Activated T-cell treated with anti-CD3 and anti-CD28 coated beads for 4 hours (primary cell): ENCODE data around the gene CLEC4G.
"Not testable (repeated sequence)": the region's sequence is repeated elsewhere in the genome, so short reads cannot be mapped to it uniquely, and the experiment has no call there.

Experiments
- DNase-seq: peaks from one replicate; pipeline ENCODE4 v3.0.0-alpha.2; 2020

Gene CLEC4G

DNA sequence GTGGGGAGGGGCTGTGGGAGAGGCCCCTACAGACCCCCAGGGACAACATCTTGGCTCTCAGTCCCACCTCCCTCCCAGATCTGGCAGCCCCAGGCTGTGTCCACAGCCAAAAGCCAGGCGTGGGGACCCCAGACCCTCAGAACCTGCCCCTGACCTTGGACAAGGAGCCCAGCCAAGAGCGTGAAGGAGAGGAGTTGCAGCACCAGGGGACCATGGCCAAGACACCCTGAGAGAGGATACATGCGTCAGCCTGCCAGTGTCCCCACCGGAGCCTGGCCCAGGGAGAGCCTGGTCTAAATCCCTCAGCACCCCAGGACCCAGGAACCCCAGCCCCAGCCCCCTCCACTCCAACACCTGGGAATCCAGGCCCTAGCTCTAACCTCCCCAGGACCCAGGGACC lies 14.4 kb upstream of the CLEC4G start:
- DNase-seq: not testable (repeated sequence)

DNA sequence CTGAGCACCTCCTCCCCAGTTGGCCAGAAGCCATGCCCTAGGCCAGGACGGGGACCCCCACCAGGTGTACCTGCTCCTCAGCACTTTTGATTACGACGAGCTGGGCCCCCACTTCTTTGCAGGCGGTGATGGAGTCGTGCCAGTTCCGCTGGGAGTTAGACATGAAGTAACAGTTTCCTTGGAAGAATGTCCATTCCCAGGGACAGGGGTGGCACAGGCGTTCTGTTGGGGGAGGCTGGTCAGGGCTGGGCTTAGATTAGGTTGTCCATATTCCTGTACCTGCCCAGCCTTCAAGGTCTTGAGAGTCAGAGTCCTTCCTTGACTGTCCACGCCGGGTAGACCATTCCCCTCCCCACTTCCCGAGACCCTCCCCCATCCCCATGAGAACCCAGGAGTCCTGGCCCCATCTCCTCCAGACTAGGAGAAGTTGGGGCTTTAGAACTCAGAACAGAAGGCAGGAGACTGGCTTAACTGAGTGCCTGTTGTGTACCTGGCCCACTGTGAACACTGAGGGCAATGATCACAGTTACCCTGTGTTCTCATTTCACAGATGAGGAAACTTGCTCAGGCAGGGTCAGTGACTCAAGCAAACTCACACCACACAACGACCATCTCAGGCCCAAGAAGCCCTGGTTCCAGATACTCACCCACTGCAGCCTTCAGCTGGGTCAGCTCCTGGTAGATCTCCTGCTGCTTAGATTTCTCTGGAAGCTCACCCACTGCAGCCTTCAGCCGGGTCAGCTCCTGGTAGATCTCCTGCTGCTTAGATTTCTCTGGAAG lies 13.2 kb upstream of the CLEC4G start:
- DNase-seq: no peak

DNA sequence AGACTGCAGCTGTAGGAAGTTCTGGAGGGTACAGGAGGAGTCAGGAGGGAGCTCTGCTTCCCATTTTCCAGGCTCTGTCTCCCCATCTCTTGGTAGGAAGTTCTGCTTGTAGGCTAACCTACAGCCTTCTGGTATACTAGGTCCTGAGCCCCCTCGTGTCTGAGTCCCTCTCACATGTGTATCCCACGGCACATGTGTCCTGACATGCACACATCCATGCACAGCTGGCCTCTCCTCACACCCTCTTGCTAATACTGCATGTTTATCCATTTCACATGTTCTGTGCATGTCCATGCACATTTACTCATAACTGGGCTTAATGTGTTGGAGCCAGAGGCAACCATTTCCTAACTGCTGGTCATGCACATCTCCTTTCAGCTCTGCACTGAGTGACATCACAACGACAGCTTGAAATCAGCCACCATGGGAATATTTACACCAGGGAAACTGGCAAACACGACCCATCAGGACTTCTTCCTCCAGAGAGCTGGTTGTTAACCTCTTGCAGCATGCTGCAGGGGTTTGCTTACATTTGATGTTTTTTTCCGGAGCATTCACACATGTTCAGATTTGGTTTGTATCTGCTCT lies 12.4 kb upstream of the CLEC4G start:
- no peak for DNase-seq

DNA sequence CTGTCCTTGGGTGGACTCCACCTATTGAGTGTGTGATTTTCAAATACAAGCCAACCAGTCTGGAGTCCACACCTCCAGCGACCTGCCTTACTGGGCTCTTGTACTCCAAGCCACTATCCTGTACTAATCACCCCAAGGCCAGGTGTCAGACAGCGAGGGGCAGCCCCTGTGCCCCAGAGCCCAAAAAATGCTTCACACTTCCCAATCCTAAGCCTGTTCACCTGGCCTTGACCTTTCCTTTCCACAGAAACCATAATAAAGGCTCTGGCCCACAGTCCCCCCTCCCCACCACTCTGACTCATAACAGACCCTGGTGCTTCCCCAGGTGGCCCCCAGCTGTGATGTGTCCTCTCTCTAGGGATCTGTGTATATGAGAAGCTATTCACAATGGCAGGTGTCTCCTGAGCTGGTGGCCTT lies 11.5 kb upstream of the CLEC4G start:
- DNase-seq: no peak

DNA sequence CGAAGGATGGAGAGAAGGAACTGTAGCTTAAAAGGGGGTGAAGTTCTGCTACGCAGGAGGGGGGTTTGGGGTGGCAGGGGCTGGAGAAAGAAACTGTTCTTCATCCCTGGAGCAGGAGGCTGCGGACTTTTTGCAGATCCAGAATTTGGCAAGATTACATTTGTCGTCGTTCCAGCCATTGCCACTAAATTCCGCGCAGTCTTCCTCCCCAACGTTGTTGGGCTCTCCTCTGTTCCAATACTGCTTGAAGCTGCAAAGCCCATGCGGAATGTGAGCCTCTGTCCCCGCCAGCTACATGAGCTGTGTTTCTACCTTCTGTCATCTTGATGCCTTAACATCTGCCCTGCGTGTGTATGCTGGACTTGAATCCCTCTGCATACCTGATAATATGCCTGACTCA lies 11.1 kb upstream of the CLEC4G start:
- DNase-seq: no peak

DNA sequence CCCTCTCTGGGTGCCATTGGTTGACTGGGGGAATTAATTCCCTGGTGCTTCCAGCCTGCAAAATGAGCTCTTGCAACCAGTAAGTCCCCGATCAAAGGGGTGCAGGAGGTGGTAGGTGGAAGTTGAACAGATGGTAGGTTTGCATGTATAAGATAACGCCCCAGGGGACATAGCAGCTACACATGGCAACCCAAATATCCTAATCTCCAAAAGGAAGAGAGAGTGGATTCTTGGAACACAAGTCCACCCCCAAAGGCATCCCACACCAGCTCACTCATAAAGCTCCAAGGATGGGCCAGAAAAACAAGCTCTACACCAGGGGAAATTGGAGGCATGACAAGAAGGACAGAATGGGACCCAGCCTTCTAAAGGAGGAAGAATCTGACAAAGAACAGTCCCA lies 10.7 kb upstream of the CLEC4G start:
- no peak for DNase-seq

DNA sequence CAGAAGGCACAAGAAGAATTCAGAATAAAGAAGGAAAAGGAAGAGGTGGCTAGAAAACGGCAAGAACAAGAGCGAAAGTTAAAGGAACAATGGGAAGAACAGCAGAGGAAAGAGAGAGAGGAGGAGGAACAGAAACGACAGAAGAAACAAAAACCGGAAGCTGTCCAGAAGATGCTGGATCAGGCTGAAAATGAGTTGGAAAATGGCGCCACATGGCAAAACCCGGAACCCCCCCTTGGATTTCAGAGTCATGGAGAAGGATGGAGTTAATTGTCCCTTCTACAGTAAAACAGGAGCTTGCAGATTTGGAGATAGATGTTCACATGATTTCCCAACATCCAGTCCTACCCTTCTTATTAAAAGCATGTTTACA lies 8.8 kb upstream of the CLEC4G start:
- no peak for DNase-seq

DNA sequence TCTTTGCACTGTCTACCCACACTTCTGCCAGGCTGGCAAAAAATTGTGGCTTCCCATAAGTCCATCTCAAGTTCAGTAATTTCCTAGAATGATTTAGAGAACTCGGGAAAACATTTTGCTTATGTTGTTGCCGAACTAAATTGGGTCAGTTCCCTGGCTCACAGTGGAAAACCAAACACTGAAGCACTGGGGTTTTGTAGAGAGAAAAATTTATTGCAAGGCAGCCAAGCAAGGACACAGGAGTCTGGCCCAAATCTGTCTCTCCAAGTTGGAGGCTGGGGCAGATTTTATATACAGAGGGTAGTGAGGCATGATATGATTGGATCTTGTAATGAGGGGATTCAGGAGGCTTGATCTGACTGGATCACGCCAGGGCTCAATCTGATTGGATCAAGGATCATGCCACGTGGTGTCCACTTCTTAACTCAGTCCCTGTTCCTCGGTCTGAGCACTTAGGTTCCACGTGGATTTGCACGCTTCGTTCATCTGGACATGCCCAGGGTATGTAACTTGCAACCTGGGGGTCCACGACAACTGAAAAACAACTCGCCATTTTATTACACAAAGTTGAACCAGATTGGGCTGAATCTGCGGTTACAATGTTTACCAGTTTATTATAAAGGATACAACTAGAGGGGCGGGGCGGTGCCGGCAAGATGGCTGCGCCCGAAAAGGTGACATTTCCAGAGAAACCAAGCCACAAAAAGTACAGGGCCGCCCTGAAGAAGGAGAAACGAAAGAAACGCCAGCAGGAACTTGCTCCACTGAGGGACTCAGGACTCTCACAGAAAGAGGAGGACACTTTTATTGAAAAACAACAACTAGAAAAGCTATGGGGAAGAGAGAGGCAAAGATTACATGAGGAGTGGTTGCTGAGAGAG lies 8.1 kb upstream of the CLEC4G start:
- no peak for DNase-seq

DNA sequence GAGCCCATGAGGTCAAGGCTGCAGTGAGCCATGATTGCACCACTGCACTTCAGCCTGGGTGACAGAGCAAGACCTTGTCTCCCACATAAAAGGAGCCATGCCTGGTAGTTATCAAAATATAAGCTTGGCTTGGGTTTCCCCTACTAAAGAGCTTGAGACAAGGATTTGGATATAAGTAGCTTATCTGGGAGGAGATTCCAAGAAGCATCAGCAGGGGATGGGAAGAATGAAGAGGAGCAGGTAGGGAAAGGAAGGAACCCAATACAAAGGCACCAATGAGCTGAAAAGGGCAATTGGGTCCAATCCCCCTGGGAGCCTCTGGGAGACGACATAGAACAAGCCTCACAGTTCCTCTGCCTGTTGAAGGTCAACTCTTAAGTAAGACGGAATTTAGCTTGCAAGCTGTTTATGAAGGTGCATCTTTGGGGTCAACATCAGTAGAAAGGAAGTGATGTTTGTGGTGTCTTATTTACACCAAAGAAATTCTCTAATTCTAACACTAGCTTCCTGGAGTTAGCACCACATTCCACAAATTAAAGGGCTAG lies 7.4 kb upstream of the CLEC4G start:
- no peak for DNase-seq

DNA sequence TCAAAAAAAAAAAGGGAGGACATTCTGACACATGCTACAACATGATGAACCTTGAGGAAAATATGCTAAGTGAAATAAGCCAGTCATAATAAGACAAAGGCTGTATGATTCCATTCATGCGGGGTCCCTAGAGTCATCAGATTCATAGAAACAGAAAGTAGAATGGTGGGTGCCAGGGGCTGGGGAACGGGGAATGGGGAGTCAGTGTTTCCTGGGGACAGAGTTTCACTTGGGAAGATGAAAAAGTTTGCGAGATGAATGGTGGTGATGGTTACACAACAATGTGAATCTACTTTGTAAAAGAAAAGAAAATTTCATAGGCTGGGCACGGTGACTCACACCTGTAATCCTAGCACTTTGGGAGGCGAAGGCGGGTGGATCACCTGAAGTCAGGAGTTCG lies 6.1 kb upstream of the CLEC4G start:
- DNase-seq: no peak

DNA sequence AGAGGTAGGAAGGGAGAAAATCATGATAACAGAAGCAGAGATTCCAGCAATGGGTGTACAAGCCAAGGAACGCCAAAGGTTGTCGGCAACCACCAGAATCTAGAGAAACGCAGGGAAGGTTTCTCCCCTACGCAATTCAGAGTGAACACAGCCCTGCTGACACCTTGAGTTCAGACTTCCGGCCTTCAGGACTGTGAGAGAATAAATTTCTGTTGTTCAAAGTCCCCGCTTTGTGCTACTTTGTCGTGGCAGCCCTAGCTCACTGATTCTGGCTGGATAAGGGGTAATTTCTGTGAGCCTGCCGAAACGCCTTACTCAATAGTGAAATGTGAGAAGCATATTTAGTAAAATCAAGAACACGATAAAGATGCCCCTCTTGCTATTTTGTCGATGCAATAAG lies 5.3 kb upstream of the CLEC4G start:
- no peak for DNase-seq

DNA sequence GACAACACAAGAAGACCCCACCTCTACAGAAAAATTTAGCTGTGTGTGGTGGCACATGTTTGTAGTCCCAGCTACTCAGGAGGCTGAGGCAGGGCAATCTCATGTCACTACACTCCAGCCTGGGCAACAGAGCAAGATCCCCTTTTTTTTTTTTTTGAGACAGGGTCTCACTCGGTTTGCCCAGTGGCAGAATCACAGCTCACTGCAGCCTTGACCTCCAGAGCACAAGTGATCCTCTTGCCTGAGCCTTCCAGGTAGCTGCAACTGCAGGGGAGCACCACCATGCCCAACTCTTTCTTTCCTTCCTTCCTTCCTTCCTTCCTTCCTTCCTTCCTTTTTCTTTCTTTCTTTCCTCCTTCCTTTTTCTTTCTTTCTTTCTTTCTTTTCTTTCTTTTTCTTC lies 4.2 kb upstream of the CLEC4G start:
- DNase-seq: no peak

DNA sequence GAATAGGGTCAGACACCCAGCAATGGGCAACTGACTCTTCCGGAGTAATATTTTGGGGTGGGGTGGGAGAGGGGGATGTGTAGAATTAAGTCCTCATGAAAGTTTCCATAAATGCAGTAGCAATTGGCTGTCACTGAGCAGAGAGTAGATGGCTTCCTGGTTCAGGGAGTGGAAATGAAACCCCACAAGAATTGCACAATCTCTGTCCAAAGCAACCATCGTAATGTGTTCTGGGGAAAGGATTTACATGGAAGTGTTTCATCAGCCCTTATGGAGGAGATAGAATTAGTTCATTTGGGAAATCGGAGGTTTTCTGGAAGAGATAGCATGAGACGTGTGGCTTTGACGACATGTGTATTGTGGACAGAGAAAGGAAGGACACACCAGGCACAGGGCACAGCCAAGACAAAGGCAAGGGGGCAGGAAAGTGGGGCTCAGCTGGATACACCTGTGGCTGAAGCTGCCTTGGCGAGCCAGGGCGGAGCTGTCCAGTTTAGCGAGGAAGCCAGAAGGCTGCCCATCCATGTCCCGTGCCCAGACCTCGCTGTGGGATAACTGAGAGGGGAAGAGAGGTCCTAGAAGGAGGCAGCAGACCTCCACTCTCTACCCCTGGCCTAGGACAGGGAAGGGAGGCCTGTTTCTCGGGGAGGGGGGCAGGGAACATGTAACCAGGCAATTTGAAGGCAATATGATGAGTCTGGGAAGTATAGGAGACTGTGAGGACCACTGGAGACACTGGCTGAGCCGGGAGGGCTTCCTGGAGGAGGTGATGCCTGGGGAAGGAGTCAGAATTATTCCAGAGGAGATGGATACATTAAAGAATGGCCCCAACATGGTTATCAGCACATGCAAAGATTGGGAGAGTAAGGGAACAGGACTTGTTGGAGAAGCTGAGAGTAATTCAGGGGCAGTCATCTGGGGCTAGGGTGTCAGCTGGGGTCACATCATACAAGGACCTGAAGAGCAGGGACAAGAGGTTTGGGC lies 2.6 kb upstream of the CLEC4G start:
- DNase-seq: no peak

DNA sequence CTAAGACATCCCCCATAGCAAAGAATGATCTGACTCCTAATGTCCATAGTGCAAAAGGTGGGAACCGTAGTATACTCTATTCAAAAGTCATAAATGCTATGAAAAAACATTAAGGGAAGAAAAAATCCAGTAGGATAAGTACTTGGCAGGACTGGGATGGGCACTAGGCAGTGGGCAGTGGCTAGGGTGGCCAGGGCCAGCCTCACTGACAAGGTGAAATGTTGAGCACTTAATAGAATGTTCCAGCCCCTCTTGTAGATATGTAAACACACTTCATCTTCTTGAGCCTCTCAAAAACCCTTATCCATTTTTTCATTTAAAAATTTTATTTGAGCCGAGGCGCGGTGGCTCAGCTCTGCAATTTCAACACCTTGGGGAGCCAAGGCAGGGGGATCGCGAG lies 1.5 kb upstream of the CLEC4G start:
- DNase-seq: no peak

DNA sequence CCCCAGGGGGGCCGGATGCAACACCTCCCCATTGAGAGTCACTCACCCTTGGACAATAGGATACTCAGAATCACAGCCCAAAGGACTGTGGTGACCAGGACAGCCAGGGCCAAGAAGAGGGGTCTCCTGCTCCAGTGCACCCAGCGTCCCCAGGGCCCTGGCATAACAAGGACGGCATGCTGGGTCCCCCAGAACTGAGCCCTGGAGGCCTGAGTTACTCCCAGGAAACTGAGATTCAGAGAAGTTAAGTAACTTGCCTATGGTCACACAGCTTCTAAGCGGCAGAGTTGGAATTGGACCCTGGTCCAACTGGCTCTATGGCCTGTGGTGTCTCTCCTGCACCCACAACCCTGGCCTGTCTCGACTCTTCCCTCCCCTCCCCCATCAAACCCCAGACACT lies 295 bp downstream of the CLEC4G start:
- no peak for DNase-seq

DNA sequence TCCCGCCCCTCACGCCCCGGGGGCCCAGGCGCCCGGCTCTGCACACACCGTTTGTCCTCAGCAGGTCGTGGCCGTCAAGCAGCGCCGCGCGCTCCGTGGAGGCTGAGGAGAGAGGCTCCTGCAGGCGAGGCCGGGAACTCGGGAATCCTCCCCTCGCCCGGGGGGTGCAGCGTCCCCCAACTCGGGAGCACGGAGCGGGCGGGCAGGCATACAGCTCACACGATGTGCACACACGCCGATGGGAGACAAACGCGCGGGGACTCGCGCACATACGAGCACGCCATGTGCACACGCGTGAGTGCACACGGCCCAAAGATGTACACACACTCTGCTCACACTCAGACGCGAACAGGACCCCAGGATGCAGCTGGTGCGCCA lies 703 bp downstream of the CLEC4G start:
- DNase-seq: no peak

DNA sequence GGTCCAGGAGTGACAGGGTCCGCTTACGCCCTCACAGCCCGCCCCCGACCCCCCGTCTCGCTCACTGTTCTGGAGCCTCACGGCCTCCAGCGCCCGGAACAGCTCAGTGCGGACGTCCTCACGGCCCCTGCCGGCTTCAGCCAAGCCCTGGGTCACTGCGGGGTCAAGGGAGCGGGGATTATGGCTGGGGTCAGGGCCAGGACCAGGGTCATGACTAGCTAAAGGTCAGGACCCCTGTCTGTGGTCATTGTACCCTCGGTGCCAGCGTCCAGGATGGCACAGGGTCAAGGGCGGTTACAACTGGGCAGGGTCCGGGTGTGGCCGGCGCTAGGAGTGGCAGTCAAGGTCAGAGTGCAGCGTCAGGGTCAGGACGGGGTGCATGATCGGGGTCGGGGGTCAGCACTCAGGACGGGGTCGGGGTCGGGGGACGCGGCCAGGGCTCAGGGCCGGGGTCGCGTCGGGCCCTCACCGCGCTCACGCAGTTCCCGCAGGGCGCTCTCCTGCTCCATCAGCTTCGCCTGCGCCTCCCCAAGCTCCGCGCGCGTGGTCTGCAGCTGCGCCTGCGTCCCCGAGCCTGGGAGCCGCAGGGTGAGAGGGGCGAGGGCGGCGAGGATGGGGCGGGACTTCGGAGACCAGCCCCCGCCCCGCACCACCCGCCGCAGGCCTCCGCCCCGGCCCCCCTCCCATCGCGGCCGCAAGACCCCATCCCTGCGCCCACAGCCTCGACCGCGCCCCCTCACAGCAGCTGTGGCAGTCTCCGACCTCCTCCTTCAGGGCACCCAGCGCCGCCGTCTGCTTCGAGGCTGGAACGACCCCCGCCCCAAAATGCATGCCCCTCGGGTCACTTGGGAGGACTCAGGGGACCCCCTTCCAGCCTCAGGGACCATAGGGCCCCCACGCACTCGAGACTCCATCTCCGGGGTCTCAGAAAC lies 1.4 kb downstream of the CLEC4G start:
- DNase-seq: no peak

DNA sequence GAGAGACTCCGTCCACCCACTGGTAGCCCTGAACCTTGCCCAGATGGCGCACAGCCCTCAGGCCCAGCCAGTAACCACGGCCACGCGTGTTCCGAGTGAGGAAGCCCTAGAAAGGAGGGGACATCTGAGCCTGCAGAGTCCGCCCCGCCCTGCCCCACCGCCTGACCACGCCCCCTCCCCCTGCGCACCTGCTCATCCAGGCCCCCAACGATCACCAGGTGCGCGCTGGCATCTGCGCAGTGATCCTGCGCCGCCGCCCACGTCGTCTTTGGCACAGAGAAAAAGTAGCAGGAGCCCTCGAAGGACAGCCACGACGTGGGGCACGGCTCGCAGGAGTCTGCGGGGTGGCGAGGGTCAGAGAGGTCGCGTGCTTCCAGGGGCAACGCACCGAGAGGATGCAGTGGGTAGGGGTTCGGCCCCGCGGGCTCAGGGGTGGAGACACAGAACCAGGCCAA lies 2.1 kb downstream of the CLEC4G start:
- no peak for DNase-seq

DNA sequence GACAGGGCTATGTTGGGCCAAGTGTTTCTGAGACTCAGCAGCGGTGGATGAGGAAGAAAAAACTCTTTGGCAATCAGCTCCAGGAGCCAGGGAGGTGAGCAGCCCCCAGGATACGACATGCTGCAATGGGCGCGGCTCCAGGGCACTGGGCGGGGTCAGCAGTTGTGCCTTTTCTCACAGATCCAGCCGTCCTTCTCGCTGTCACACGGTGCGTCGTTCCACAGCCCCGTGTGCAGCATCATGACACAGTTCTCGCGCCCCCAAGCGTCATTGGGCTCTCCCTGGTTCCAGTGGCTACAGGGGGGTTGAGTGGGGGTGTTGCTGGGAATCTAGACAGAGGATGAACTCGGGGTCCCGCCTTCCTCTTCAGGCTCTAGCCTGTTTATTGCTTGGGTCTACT lies 2.7 kb downstream of the CLEC4G start:
- no peak for DNase-seq

DNA sequence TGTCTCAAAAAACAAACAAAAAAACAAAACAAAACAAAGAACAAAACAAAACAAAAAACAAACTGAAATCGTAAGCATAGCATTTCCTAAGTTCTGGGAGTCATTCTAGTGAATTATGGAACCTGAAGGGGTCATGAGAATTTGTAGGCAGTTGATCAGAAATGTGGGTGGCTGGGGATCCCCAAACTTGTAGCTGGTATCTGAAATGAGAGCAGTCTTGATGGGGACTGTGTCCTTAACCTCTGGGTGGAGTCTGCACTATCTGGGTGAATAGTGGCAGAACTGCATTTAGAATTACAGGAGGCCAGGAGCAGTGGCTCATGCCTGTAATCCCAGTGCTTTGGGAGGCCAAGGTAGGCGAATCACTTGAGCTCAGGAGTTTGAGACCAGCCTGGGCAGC lies 6.1 kb downstream of the CLEC4G start:
- DNase-seq: no peak

DNA sequence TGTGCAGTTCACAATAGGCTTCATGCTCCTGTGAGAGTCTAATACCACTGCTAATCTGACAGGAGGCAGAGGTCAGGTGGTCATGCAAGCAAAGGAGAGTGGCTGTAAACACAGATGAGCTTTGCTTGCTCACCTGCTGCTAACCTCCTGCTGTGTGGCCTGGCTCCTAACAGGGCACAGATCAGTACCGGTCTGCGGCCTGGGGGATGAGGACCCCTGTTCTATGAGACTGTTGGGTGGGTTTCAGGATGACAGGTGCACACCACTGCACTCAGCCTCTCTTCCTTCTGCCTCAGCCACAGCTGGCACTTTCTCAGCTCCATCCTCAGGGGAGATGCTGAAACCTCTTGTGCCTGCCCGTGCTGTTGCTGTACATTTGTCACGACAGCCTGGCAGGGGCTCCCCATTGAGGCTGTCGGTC lies 9.7 kb downstream of the CLEC4G start:
- DNase-seq: no peak
